ENCODE results near the gene USP31. TPM values are rescaled to one million over a fixed set of nuclear protein-coding genes. Genes with fewer than 3 reads are reported as not detected.

Gene USP31
- total and polyA plus RNA-seq, 2 experiments from 2014 or later, result 5.1 to 7.1 TPM

- Histone ChIP-seq H3K27ac (no peak overlapping the region), H3K36me3 (no peaks in the 10 kb centered on the region), H3K9me3 (ENCODE audit: low read depth) (no peaks in the 10 kb centered on the region), H3K4me3 (no peak overlapping the region), H3K4me1 (ENCODE audit: low read depth) (peaks cover under 1% of the 10 kb centered on the region), H3K27me3 (no peaks in the 10 kb centered on the region)
- DNase-seq (ENCODE audit: low read depth in 1 of 2, low spot score in 1 of 2), result no peak
- TF ChIP-seq, protein P1, sequence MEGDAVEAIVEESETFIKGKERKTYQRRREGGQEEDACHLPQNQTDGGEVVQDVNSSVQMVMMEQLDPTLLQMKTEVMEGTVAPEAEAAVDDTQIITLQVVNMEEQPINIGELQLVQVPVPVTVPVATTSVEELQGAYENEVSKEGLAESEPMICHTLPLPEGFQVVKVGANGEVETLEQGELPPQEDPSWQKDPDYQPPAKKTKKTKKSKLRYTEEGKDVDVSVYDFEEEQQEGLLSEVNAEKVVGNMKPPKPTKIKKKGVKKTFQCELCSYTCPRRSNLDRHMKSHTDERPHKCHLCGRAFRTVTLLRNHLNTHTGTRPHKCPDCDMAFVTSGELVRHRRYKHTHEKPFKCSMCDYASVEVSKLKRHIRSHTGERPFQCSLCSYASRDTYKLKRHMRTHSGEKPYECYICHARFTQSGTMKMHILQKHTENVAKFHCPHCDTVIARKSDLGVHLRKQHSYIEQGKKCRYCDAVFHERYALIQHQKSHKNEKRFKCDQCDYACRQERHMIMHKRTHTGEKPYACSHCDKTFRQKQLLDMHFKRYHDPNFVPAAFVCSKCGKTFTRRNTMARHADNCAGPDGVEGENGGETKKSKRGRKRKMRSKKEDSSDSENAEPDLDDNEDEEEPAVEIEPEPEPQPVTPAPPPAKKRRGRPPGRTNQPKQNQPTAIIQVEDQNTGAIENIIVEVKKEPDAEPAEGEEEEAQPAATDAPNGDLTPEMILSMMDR (IDR thresholded peaks at IDR 0.05; ENCODE audit: low read depth, low read length), result no peak
These were observed 34.9 kb downstream of the USP31 start for GRCh38 chr16:23114131-23114904.

GRCh38 chr16:23113185-23113584 lies 36.1 kb downstream of the USP31 start:
- no peak for DNase-seq (ENCODE audit: low read depth in 1 of 2, low spot score in 1 of 2)
- Histone ChIP-seq H3K9me3 (ENCODE audit: low read depth) (no peaks in the 10 kb centered on the region), H3K4me1 (ENCODE audit: low read depth) (no peaks in the 10 kb centered on the region), H3K27ac (no peak overlapping the region), H3K4me3 (no peak overlapping the region), H3K36me3 (no peaks in the 10 kb centered on the region), H3K27me3 (no peaks in the 10 kb centered on the region)
- TF ChIP-seq, protein P1 (IDR thresholded peaks at IDR 0.05; ENCODE audit: low read depth, low read length), result no peak

GRCh38 chr16:23110257-23110899 lies 38.9 kb downstream of the USP31 start:
- H3K9me3 ChIP-seq (ENCODE audit: low read depth), result no peaks in the 10 kb centered on the region
- H3K27ac ChIP-seq, result no peak overlapping the region
- DNase-seq (ENCODE audit: low read depth in 1 of 2, low spot score in 1 of 2), result no peak
- no peak overlapping the region for H3K4me3 ChIP-seq
- no peaks in the 10 kb centered on the region for H3K27me3 ChIP-seq
- no peaks in the 10 kb centered on the region for H3K36me3 ChIP-seq
- TF ChIP-seq, protein P1 (IDR thresholded peaks at IDR 0.05; ENCODE audit: low read depth, low read length), result no peak
- H3K4me1 ChIP-seq (ENCODE audit: low read depth), result no peaks in the 10 kb centered on the region

DNA sequence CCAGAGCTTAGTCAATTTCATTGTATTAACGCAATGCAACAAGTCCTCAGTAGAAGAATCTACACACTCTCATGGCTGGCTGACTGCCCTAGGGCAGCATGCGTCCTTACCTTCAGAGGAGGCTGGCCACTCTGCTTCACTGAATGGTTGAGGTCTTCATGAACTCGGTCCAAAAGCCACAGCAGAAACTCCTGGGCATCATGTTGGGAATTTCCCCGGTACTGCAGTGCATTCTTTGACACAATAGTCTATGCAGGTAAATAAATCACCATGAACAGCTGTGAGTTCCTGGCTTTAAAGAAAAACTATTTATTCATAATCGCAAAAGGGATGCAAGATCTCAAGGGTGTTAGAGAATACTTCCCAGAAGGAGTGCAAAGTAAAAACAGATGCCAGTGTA lies 41.3 kb downstream of the USP31 start:
- no peaks in the 10 kb centered on the region for H3K36me3 ChIP-seq
- no peaks in the 10 kb centered on the region for H3K4me1 ChIP-seq (ENCODE audit: low read depth)
- no peak for DNase-seq (ENCODE audit: low read depth in 1 of 2, low spot score in 1 of 2)
- H3K4me3 ChIP-seq, result no peak overlapping the region
- no peaks in the 10 kb centered on the region for H3K9me3 ChIP-seq (ENCODE audit: low read depth)
- H3K27me3 ChIP-seq, result no peaks in the 10 kb centered on the region
- H3K27ac ChIP-seq, result no peak overlapping the region
- TF ChIP-seq, protein P1 (IDR thresholded peaks at IDR 0.05; ENCODE audit: low read depth, low read length), result no peak

DNA sequence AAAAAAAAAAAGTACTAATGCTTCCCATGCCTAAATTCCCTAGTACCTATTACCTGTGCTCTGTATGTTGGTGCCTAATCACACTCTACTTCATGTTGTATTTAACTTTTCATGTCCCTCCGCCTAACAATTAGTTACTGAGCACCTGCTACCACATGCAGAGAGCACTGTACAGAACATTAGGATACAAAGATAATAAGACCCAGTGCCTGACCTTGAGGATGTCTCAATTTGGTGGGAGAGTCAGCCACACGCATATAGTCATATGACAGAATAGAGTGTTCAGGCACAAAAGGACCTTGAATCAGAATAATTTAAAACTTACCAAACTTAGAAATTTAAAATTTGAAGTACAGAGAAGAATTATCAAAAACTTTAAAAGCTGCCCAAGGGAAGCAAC lies 42.1 kb downstream of the USP31 start:
- no peaks in the 10 kb centered on the region for H3K9me3 ChIP-seq (ENCODE audit: low read depth)
- no peaks in the 10 kb centered on the region for H3K4me1 ChIP-seq (ENCODE audit: low read depth)
- H3K27ac ChIP-seq, result no peak overlapping the region
- no peaks in the 10 kb centered on the region for H3K27me3 ChIP-seq
- TF ChIP-seq, protein P1 (IDR thresholded peaks at IDR 0.05; ENCODE audit: low read depth, low read length), result no peak
- no peaks in the 10 kb centered on the region for H3K36me3 ChIP-seq
- no peak for DNase-seq (ENCODE audit: low read depth in 1 of 2, low spot score in 1 of 2)
- H3K4me3 ChIP-seq, result no peak overlapping the region

Data from cardiac muscle cell (in vitro differentiated cells and primary cell).